Measurements from ENCODE around the gene TMEM119.

Gene TMEM119

GRCh38 chr12:108543652-108544051 lies 54.2 kb downstream of the TMEM119 start:
- TF ChIP-seq, protein P1, sequence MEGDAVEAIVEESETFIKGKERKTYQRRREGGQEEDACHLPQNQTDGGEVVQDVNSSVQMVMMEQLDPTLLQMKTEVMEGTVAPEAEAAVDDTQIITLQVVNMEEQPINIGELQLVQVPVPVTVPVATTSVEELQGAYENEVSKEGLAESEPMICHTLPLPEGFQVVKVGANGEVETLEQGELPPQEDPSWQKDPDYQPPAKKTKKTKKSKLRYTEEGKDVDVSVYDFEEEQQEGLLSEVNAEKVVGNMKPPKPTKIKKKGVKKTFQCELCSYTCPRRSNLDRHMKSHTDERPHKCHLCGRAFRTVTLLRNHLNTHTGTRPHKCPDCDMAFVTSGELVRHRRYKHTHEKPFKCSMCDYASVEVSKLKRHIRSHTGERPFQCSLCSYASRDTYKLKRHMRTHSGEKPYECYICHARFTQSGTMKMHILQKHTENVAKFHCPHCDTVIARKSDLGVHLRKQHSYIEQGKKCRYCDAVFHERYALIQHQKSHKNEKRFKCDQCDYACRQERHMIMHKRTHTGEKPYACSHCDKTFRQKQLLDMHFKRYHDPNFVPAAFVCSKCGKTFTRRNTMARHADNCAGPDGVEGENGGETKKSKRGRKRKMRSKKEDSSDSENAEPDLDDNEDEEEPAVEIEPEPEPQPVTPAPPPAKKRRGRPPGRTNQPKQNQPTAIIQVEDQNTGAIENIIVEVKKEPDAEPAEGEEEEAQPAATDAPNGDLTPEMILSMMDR (IDR thresholded peaks at IDR 0.05; ENCODE audit: unreplicated experiment in 3 of 3), result no peak
- peaks cover 60% of the 10 kb centered on the region for H3K36me3 Mint-ChIP-seq (ENCODE audit: low read depth)
- H3K27me3 Mint-ChIP-seq (ENCODE audit: low read depth), result peaks cover 3% of the 10 kb centered on the region
- H3K27ac Mint-ChIP-seq, result no peak overlapping the region
- no peak overlapping the region for H3K4me3 Mint-ChIP-seq
- H3K4me1 Mint-ChIP-seq, result no peaks in the 10 kb centered on the region
- no peaks in the 10 kb centered on the region for H3K9me3 Mint-ChIP-seq

DNA sequence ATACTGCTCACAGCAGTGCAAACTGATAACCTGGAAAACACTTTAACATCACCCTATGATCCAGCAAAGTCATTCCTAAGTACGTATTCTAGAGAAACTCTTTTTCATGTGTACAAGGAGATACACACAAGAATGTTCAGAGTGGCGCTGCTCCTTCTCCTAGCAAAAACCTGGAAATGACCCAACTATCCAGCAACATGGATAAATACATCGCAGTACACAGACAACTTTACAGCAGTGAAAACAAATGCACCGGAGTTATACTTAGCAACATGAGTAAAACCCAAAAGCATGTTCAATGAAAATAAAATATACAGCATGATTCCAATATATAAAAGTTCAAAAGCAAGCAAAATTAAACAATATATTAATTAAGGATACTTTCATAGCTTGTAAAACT lies 55.6 kb downstream of the TMEM119 start:
- H3K9me3 Mint-ChIP-seq, result no peaks in the 10 kb centered on the region
- no peak overlapping the region for H3K27ac Mint-ChIP-seq
- no peaks in the 10 kb centered on the region for H3K4me1 Mint-ChIP-seq
- no peak overlapping the region for H3K4me3 Mint-ChIP-seq
- peaks cover 3% of the 10 kb centered on the region for H3K27me3 Mint-ChIP-seq (ENCODE audit: low read depth)
- TF ChIP-seq, protein P1 (IDR thresholded peaks at IDR 0.05; ENCODE audit: unreplicated experiment in 3 of 3), result no peak
- peaks cover 62% of the 10 kb centered on the region for H3K36me3 Mint-ChIP-seq (ENCODE audit: low read depth)

Measured in nephron (organoid).